Measurements from ENCODE around the gene GSTM4.
"Not testable (repeated sequence)": the region's sequence is repeated elsewhere in the genome, so short reads cannot be mapped to it uniquely, and the experiment has no call there.

DNA sequence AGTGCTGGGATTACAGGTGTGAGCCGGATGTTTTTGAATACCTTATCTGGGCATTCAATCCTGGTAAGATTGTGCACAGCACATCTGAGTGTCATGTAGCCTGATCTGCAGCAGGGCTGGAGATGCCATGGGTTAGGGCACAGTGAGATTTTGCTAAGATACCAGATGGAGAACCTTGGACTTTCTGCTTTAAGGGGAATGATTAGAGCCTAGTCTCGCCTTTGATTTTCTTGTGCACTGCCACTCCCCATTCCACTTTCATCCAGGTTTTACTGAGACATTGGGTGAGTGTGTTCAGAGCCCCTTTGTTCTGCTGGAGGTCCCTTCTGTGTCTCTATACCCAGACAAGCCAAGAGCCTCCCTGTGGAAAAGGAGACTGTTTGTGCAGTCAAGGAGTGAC lies 18.0 kb downstream of the GSTM4 start:
- TF ChIP-seq, protein P1, sequence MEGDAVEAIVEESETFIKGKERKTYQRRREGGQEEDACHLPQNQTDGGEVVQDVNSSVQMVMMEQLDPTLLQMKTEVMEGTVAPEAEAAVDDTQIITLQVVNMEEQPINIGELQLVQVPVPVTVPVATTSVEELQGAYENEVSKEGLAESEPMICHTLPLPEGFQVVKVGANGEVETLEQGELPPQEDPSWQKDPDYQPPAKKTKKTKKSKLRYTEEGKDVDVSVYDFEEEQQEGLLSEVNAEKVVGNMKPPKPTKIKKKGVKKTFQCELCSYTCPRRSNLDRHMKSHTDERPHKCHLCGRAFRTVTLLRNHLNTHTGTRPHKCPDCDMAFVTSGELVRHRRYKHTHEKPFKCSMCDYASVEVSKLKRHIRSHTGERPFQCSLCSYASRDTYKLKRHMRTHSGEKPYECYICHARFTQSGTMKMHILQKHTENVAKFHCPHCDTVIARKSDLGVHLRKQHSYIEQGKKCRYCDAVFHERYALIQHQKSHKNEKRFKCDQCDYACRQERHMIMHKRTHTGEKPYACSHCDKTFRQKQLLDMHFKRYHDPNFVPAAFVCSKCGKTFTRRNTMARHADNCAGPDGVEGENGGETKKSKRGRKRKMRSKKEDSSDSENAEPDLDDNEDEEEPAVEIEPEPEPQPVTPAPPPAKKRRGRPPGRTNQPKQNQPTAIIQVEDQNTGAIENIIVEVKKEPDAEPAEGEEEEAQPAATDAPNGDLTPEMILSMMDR (IDR thresholded peaks at IDR 0.05) = not testable (repeated sequence)
- TF ChIP-seq POLR2A (IDR thresholded peaks at IDR 0.05) = not testable (repeated sequence)

Data from thyroid gland (tissue), 4 donors.